Measurements from ENCODE around the gene EMSY. TPM values are rescaled to one million over a fixed set of nuclear protein-coding genes. Genes with fewer than 3 reads are reported as not detected.

EMSY gene
- total and polyA plus RNA-seq, 2 donors (not counting 3 experiments of a cell fraction or from before 2014, with no cell fraction given), result 18.3 to 25.7 TPM

DNA sequence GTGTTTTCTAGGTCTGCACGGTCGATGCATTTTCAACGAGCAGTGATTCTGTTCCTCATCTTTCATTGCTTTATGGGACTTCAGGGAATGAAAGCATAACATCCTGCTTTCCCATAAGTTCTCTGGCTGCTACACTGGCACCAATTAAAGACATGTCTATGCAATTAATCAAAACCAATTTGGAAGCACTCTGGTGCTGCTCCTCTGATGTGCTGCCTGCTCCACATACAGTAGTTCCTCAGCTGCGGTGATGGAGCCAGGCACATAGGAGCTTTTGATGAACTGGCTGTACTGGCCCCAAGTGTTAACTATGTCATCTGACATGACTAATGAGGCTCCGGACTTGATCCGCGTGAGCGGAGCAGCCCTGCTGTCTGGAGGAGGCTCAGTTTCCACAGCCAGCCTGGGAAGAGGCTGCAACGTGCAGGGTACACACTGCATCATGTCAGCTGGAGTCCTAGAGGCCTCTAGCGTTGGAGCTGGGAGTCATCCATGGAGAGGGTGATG lies 33.9 kb upstream of the EMSY start:
- Histone ChIP-seq H2AFZ (ENCODE audit: low read depth, low read length) (no peak overlapping the region), H3K79me2 (ENCODE audit: control insufficient read depth, insufficient read depth, low read length) (no peaks in the 10 kb centered on the region), H3K36me3 (ENCODE audit: control insufficient read depth in 2 of 2, extremely low read depth in 1 of 2, insufficient read depth in 2 of 2, low read length in 2 of 2) (no peaks in the 10 kb centered on the region), H3K9ac (replicated peaks; ENCODE audit: extremely low read depth, insufficient read depth, low read length) (no peak overlapping the region), H3K27ac (ENCODE audit: insufficient read depth, low read depth, low read length) (no peak overlapping the region), H3K9me1 (replicated peaks; ENCODE audit: control insufficient read depth, extremely low read depth, insufficient read depth, low read length) (no peaks in the 10 kb centered on the region), H3K4me2 (ENCODE audit: insufficient read depth, low read length) (no peak overlapping the region), H4K20me1 (replicated peaks; ENCODE audit: control insufficient read depth, extremely low read depth, insufficient read depth, low read length) (no peaks in the 10 kb centered on the region), H3K4me3 (replicated peaks in 1 of 3; ENCODE audit: insufficient read depth in 1 of 3, low read depth in 1 of 3, low read length in 3 of 3) (no peak overlapping the region), H3K27me3 (ENCODE audit: control insufficient read depth in 2 of 2, insufficient read depth in 2 of 2, low read length in 2 of 2) (peaks cover 7 to 8% of the 10 kb centered on the region in 2 experiments), H3K4me1 (ENCODE audit: control insufficient read depth, extremely low read depth, insufficient read depth, low read length) (peaks cover 4% of the 10 kb centered on the region), H3K9me3 (replicated peaks; ENCODE audit: control insufficient read depth, insufficient read depth, low read length) (no peaks in the 10 kb centered on the region)
- no TSS peak for BruUV-seq (replicated peaks)
- ChIA-PET CTCF (interaction anchor here (0.9 to 1.4 kb wide), 2 partner anchors 9 kb away, joined by 3 to 4 read pairs; no protein-coding TSS in a partner anchor), POLR2A (no interaction called here)
- dilution Hi-C loops (cut with MboI; ENCODE audit: extremely low pct_ligation_motif_present, low sequenced_read_pairs), result no loop called here
- TF ChIP-seq MYC (IDR thresholded peaks at IDR 0.05; ENCODE audit: low read depth, low read length) (no peak), FOS (IDR thresholded peaks at IDR 0.05; ENCODE audit: borderline replicate concordance, insufficient read depth, low read length) (no peak), CTCF (IDR thresholded peaks at IDR 0.05; ENCODE audit: extremely low read depth in 1 of 2, insufficient read depth in 1 of 2, low read depth in 1 of 2, low read length in 2 of 2) (no peak), GATA2 (IDR thresholded peaks at IDR 0.05; ENCODE audit: insufficient read depth, insufficient read length, low read depth, low read length) (no peak), POLR2A (IDR thresholded peaks at IDR 0.05; ENCODE audit: low read depth, low read length) (no peak), JUN (IDR thresholded peaks at IDR 0.05; ENCODE audit: borderline replicate concordance, insufficient read depth, insufficient read length, low read depth) (no peak), EZH2 (IDR thresholded peaks at IDR 0.05; ENCODE audit: borderline replicate concordance, low read depth, low read length, severe bottlenecking) (no peak), POLR2AphosphoS5 (IDR thresholded peaks at IDR 0.05; ENCODE audit: insufficient read depth, low read depth, low read length) (no peak), MAX (IDR thresholded peaks at IDR 0.05; ENCODE audit: insufficient read depth, insufficient read length) (no peak)
- DNase-seq (ENCODE audit: low read depth, low spot score), result no peak
- no peak for FAIRE-seq
- intact Hi-C loops (cut with micrococcal nuclease), result no loop called here

Measured in endothelial cell of umbilical vein (primary cell).